ENCODE results near the gene CROCC2.

The CROCC2 gene

DNA sequence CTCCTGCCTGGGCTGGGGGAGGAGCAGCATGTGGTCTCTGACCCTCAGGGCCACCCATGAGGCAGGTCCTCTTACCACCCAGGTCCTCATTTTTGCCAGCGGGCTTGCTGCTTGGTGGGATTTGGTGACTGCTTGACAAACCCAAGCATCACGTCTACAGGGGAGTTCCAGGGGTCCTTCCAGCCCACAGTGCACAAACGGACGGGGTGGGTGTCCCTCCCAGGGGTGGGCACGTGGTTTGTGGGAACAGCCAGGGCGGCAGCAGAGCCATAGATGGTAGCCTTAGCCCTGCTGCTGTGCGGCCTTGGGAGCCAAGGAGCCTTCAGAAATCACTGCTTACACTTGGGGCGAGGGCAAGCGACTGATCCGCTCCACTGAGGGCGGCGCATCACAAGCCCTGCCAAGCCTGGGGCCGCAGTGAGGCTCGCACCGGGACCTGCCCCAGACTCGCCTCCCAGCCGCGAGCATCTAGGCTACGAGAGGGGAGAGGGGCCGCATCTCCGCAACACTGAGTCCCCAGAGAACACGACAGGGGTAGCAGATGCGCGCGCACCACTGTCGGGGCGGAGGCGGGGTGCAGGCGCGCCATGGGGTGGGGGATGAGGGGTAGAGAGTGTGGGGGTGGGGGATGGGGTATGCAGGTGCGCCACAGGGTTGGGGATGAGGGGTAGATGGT, 129.1 kb downstream of the CROCC2 start:
- Histone ChIP-seq H3K4me3 (replicated peaks; ENCODE audit: insufficient read depth, low read length) (no peak overlapping the region), H3K27ac (replicated peaks) (no peak overlapping the region), H3K27me3 (ENCODE audit: insufficient read depth, poor library complexity, severe bottlenecking) (peaks cover 21% of the 10 kb centered on the region)
- TF ChIP-seq, protein P1, sequence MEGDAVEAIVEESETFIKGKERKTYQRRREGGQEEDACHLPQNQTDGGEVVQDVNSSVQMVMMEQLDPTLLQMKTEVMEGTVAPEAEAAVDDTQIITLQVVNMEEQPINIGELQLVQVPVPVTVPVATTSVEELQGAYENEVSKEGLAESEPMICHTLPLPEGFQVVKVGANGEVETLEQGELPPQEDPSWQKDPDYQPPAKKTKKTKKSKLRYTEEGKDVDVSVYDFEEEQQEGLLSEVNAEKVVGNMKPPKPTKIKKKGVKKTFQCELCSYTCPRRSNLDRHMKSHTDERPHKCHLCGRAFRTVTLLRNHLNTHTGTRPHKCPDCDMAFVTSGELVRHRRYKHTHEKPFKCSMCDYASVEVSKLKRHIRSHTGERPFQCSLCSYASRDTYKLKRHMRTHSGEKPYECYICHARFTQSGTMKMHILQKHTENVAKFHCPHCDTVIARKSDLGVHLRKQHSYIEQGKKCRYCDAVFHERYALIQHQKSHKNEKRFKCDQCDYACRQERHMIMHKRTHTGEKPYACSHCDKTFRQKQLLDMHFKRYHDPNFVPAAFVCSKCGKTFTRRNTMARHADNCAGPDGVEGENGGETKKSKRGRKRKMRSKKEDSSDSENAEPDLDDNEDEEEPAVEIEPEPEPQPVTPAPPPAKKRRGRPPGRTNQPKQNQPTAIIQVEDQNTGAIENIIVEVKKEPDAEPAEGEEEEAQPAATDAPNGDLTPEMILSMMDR (IDR thresholded peaks at IDR 0.05; ENCODE audit: insufficient read depth, low read length), result no peak
- TF ChIP-seq SPI1 (IDR thresholded peaks at IDR 0.05; ENCODE audit: borderline replicate concordance, low read depth), result no peak
- no peak for TF ChIP-seq GABPA (IDR thresholded peaks at IDR 0.05; ENCODE audit: low read depth)
- TF ChIP-seq, protein P2, sequence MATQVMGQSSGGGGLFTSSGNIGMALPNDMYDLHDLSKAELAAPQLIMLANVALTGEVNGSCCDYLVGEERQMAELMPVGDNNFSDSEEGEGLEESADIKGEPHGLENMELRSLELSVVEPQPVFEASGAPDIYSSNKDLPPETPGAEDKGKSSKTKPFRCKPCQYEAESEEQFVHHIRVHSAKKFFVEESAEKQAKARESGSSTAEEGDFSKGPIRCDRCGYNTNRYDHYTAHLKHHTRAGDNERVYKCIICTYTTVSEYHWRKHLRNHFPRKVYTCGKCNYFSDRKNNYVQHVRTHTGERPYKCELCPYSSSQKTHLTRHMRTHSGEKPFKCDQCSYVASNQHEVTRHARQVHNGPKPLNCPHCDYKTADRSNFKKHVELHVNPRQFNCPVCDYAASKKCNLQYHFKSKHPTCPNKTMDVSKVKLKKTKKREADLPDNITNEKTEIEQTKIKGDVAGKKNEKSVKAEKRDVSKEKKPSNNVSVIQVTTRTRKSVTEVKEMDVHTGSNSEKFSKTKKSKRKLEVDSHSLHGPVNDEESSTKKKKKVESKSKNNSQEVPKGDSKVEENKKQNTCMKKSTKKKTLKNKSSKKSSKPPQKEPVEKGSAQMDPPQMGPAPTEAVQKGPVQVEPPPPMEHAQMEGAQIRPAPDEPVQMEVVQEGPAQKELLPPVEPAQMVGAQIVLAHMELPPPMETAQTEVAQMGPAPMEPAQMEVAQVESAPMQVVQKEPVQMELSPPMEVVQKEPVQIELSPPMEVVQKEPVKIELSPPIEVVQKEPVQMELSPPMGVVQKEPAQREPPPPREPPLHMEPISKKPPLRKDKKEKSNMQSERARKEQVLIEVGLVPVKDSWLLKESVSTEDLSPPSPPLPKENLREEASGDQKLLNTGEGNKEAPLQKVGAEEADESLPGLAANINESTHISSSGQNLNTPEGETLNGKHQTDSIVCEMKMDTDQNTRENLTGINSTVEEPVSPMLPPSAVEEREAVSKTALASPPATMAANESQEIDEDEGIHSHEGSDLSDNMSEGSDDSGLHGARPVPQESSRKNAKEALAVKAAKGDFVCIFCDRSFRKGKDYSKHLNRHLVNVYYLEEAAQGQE (IDR thresholded peaks at IDR 0.05; ENCODE audit: insufficient replicate concordance, low read depth), result no peak
- no peak for TF ChIP-seq POLR2AphosphoS5 (IDR thresholded peaks at IDR 0.05; ENCODE audit: low read depth)
- no peak for DNase-seq (ENCODE audit: low read depth in 1 of 2, low spot score in 1 of 2)

DNA sequence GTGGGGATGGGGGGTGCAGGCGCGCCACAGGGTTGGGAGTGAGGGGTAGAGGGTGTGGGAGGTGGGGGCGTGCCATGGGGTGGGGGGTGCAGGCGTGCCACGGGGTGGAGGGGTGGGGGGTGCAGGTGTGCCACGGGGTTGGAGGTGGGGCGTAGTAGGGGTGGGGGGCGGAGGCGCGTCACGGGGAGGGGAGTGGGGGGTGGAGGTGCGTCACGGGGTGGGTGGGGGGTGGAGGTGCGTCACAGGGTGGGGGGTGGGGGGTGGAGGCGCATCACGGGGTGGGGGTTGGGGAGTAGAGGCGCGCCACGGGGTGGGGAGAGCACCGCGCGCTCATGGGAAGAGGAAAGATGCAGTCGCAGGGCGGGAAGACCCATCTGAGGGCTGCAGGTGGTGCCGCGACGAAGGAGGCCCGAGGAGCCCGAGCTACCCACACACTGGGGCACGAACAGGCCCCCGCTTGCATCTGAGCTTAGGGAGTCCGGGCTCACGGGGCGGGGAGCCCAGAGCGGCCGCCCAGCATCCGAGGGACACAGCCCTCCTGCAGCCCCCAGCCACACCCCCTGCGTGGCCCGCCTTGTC, 129.8 kb downstream of the CROCC2 start:
- DNase-seq (ENCODE audit: low read depth in 1 of 2, low spot score in 1 of 2), result no peak
- no peak overlapping the region for H3K4me3 ChIP-seq (replicated peaks; ENCODE audit: insufficient read depth, low read length)
- TF ChIP-seq POLR2AphosphoS5 (IDR thresholded peaks at IDR 0.05; ENCODE audit: low read depth) (no peak), SPI1 (IDR thresholded peaks at IDR 0.05; ENCODE audit: borderline replicate concordance, low read depth) (no peak), GABPA (IDR thresholded peaks at IDR 0.05; ENCODE audit: low read depth) (no peak)
- TF ChIP-seq, protein P1 (IDR thresholded peaks at IDR 0.05; ENCODE audit: insufficient read depth, low read length), result no peak
- TF ChIP-seq, protein P2 (IDR thresholded peaks at IDR 0.05; ENCODE audit: insufficient replicate concordance, low read depth), result no peak
- peaks cover 21% of the 10 kb centered on the region for H3K27me3 ChIP-seq (ENCODE audit: insufficient read depth, poor library complexity, severe bottlenecking)
- no peak overlapping the region for H3K27ac ChIP-seq (replicated peaks)

DNA sequence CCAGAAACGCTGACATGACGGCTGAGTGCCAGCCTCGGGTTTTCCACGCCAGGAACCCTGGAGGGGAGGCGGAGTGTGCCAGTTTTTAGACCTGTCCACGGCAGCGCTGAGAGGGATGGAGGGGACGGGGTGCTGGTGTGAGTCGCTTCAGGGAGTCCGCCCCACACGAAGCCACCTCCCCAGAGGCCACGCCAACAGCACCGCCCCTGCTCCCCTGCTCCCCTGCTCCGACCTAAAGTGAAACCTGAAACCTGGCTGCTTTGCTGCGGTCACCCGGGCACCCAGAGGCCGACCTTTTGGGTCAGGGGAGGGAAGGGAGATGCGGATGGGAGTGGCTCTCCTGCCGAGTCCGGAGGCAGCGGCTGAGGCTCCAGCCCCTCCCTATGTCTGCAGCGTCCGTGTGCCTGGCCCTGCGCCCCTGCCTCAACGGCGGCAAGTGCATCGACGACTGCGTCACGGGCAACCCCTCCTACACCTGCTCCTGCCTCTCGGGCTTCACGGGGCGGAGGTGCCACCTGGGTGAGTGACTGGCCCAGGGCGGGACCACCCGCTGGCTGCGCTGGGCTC, 130.3 kb downstream of the CROCC2 start:
- H3K27ac ChIP-seq (replicated peaks), result no peak overlapping the region
- peaks cover 23% of the 10 kb centered on the region for H3K27me3 ChIP-seq (ENCODE audit: insufficient read depth, poor library complexity, severe bottlenecking)
- H3K4me3 ChIP-seq (replicated peaks; ENCODE audit: insufficient read depth, low read length), result no peak overlapping the region
- TF ChIP-seq POLR2AphosphoS5 (IDR thresholded peaks at IDR 0.05; ENCODE audit: low read depth) (no peak), SPI1 (IDR thresholded peaks at IDR 0.05; ENCODE audit: borderline replicate concordance, low read depth) (no peak), GABPA (IDR thresholded peaks at IDR 0.05; ENCODE audit: low read depth) (no peak)
- TF ChIP-seq, protein P2 (IDR thresholded peaks at IDR 0.05; ENCODE audit: insufficient replicate concordance, low read depth), result no peak
- TF ChIP-seq, protein P1 (IDR thresholded peaks at IDR 0.05; ENCODE audit: insufficient read depth, low read length), result no peak
- no peak for DNase-seq (ENCODE audit: low read depth in 1 of 2, low spot score in 1 of 2)

All from HL-60 (cell line).